OCI-LY1 (cell line): ENCODE data around the gene MAGT1.
"Not testable (repeated sequence)": the region's sequence is repeated elsewhere in the genome, so short reads cannot be mapped to it uniquely, and the experiment has no call there.

Experiments
- H2AFZ ChIP-seq: fragments of 200-600 bp; sonication (generic), shearing (Covaris generic); 2 replicates; pipeline ENCODE4 v1.6.0; 2014; ENCODE audit warnings: antibody characterized with exemption, mild to moderate bottlenecking, low read length
- H3F3A ChIP-seq: fragments of 200-600 bp; sonication (generic), shearing (Covaris generic); 2 replicates; pipeline ENCODE4 v1.6.0; 2014; ENCODE audit warnings: mild to moderate bottlenecking, antibody characterized with exemption, low read length, moderate library complexity; ENCODE audit not compliant: insufficient read depth
- H3K27ac ChIP-seq: fragments of 200-600 bp; sonication (generic); 2 replicates; pipeline ENCODE4 v1.5.1; 2014; ENCODE audit warnings: low read length, mixed run types, mild to moderate bottlenecking, low read depth; ENCODE audit not compliant: poor library complexity, severe bottlenecking
- H3K27me3 ChIP-seq: fragments of 200-600 bp; sonication (generic); 2 replicates; pipeline ENCODE4 v1.6.0; 2014; ENCODE audit warnings: antibody characterized with exemption, mild to moderate bottlenecking, low read length, moderate library complexity; ENCODE audit not compliant: insufficient read depth
- H3K36me3 ChIP-seq: fragments of 200-600 bp; sonication (generic); 2 replicates; pipeline ENCODE4 v1.6.1; 2014; ENCODE audit warnings: mild to moderate bottlenecking, antibody characterized with exemption, low read length, moderate library complexity, mixed read lengths; ENCODE audit not compliant: insufficient read depth
- H3K4me1 ChIP-seq: fragments of 200-600 bp; sonication (generic); 2 replicates; pipeline ENCODE4 v1.5.1; 2014; ENCODE audit warnings: mild to moderate bottlenecking, low read length, moderate library complexity; ENCODE audit not compliant: insufficient read depth, severe bottlenecking
- H3K4me2 ChIP-seq: fragments of 200-600 bp; sonication (generic), shearing (Covaris generic); 2 replicates; pipeline ENCODE4 v1.6.1; 2014; ENCODE audit warnings: low read length
- H3K4me3 ChIP-seq: fragments of 200-600 bp; sonication (generic); 2 replicates; pipeline ENCODE4 v1.5.1; 2014; ENCODE audit warnings: low read length, low read depth, mild to moderate bottlenecking, mixed read lengths; ENCODE audit not compliant: poor library complexity, severe bottlenecking
- H3K79me2 ChIP-seq: fragments of 200-600 bp; shearing (Covaris generic); 2 replicates; pipeline ENCODE4 v1.6.1; 2016; ENCODE audit warnings: mixed run types, low read length, mixed read lengths; ENCODE audit not compliant: insufficient read depth
- H3K9ac ChIP-seq: fragments of 200-600 bp; sonication (generic), shearing (Covaris generic); 2 replicates; pipeline ENCODE4 v1.6.1; 2014; ENCODE audit warnings: mild to moderate bottlenecking, low read length, mixed read lengths
- H3K9me2 ChIP-seq: fragments of 200-600 bp; sonication (generic), shearing (Covaris generic); 2 replicates; pipeline ENCODE4 v1.6.1; 2014; ENCODE audit warnings: low read depth, mild to moderate bottlenecking, low read length, mixed read lengths
- H3K9me3 ChIP-seq: fragments of 200-600 bp; shearing (Covaris generic); 2 replicates; pipeline ENCODE4 v1.6.1; 2014; ENCODE audit warnings: low read length, mixed read lengths
- H4K20me1 ChIP-seq: fragments of 200-600 bp; sonication (generic), shearing (Covaris generic); 2 replicates; pipeline ENCODE4 v1.6.0; 2016; ENCODE audit warnings: mild to moderate bottlenecking, low read length; ENCODE audit not compliant: insufficient read depth
- CTCF ChIP-seq: fragments of 200-600 bp; sonication (generic), shearing (Covaris generic); IDR thresholded peaks from 2 replicates; pipeline ENCODE4 v1.5.1; 2017; ENCODE audit warnings: mild to moderate bottlenecking, antibody characterized with exemption, low read length, moderate library complexity, mixed read lengths
- EZH2 ChIP-seq: fragments of 200-600 bp; sonication (generic), shearing (Covaris generic); IDR thresholded peaks from 2 replicates; pipeline ENCODE4 v1.8.0; 2017; ENCODE audit warnings: borderline replicate concordance, mixed run types, mild to moderate bottlenecking, antibody characterized with exemption, low read length, moderate library complexity, mixed read lengths

Gene MAGT1

GRCh38 chrX:77821989-77822388 lies 73.2 kb downstream of the MAGT1 start:
- H3K4me1 ChIP-seq, H3K9ac ChIP-seq, H4K20me1 ChIP-seq, H2AFZ ChIP-seq, H3K9me2 ChIP-seq, H3K4me2 ChIP-seq, H3K27me3 ChIP-seq, H3K9me3 ChIP-seq, H3F3A ChIP-seq, H3K4me3 ChIP-seq, H3K27ac ChIP-seq, H3K79me2 ChIP-seq: not testable (repeated sequence)
- peaks cover 17% of the 10 kb centered on the region; the same call in 1 of the 2 replicates for H3K36me3 ChIP-seq

DNA sequence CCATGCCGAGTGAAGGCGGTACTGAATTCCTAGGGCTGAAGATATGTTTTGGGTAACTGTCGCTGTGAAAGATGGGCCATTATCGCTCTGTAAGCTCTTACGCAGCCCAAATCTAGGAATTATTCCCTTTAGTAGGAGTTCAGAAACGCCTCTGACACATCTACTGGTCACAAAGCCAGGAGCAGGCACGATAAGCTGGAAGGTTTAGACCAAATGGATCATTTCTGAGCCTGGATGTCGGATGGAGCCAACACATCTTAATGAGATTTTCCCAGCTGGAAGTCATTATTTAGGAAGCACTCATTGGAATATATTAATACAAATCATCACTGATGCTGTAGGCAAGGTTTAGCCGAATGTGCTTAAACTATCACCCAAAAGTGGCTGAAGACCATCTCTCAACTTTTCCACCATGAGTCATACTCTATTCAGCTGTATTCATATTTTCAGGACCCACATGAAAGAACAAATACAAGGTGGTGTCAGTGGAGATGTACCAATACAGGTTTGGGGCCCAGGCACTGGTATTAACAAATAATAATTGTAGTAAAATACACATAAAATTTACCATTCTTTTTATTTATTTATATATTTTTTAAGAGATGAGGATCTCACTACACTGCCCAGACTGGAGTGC lies 75.0 kb downstream of the MAGT1 start:
- Histone ChIP-seq H3K36me3 (peaks cover 8% of the 10 kb centered on the region; the same call in 1 of the 2 replicates), H3K4me3 (no peak overlapping the region), H3K9ac (no peak overlapping the region), H4K20me1 (no peaks in the 10 kb centered on the region), H3K9me3 (no peaks in the 10 kb centered on the region), H3K4me1 (no peaks in the 10 kb centered on the region), H3K27me3 (no peaks in the 10 kb centered on the region), H2AFZ (no peak overlapping the region), H3K27ac (no peak overlapping the region), H3K4me2 (no peak overlapping the region), H3F3A (no peaks in the 10 kb centered on the region), H3K79me2 (no peaks in the 10 kb centered on the region), H3K9me2 (no peaks in the 10 kb centered on the region)
- TF ChIP-seq CTCF (no peak), EZH2 (no peak)

DNA sequence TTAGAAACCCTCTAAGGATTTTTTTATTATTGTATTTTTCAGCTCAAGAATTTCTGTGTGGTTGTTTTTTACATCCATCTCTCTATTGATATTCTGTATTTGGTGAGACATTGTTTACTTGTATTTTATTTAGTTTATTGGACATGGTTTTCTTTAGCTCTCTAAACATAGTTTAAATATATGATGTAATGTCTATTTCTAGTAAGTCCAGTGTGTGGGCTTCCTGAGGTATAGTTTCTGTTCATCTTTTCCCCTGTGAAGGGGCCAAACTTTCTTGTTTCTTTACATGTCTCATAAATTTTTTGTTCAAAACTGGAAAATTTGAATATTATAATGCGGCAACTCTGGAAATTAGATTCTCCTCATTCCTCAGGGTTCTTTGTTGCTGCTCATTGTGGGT lies 81.0 kb downstream of the MAGT1 start:
- Histone ChIP-seq H3K4me1 (no peaks in the 10 kb centered on the region), H3F3A (no peaks in the 10 kb centered on the region), H3K27ac (no peak overlapping the region), H3K27me3 (no peaks in the 10 kb centered on the region), H3K9me3 (no peaks in the 10 kb centered on the region), H2AFZ (no peak overlapping the region), H4K20me1 (no peaks in the 10 kb centered on the region), H3K36me3 (no peaks in the 10 kb centered on the region), H3K9ac (no peak overlapping the region), H3K4me2 (no peak overlapping the region), H3K79me2 (no peaks in the 10 kb centered on the region), H3K4me3 (no peak overlapping the region), H3K9me2 (no peaks in the 10 kb centered on the region)
- TF ChIP-seq CTCF (no peak), EZH2 (no peak)

- H3F3A ChIP-seq = no peaks in the 10 kb centered on the region
- H3K9me2 ChIP-seq = no peaks in the 10 kb centered on the region
- H3K4me3 ChIP-seq = no peak overlapping the region
- H3K27ac ChIP-seq = no peak overlapping the region
- no peaks in the 10 kb centered on the region for H4K20me1 ChIP-seq
- H3K4me1 ChIP-seq = no peaks in the 10 kb centered on the region
- H3K36me3 ChIP-seq = no peaks in the 10 kb centered on the region
- no peaks in the 10 kb centered on the region for H3K9me3 ChIP-seq
- TF ChIP-seq CTCF (no peak), EZH2 (no peak)
- no peaks in the 10 kb centered on the region for H3K27me3 ChIP-seq
- no peak overlapping the region for H3K4me2 ChIP-seq
- H3K9ac ChIP-seq = no peak overlapping the region
- H2AFZ ChIP-seq = no peak overlapping the region
- no peaks in the 10 kb centered on the region for H3K79me2 ChIP-seq
These were observed 93.0 kb downstream of the MAGT1 start for GRCh38 chrX:77802201-77802600.
